ENCODE data around the gene EIF4A3. TPM values are rescaled to one million over a fixed set of nuclear protein-coding genes. Genes with fewer than 3 reads are reported as not detected.

EIF4A3 gene
- total RNA-seq, 2 experiments from 2014 or later, result 259 to 313 TPM

- Histone ChIP-seq H2AFZ (ENCODE audit: low read length) (no peak within 1 kb of the TSS), H3K4me1 (ENCODE audit: insufficient read depth, low read length, poor library complexity, severe bottlenecking) (no peaks in the 10 kb centered on the region), H3K4me3 (ENCODE audit: low read depth, low read length, poor library complexity, severe bottlenecking) (no peak within 1 kb of the TSS), H3K27ac (ENCODE audit: low read depth, low read length, poor library complexity, severe bottlenecking) (no peak within 1 kb of the TSS), H4K20me1 (ENCODE audit: insufficient read depth, low read length) (no peaks in the 10 kb centered on the region), H3K79me2 (ENCODE audit: insufficient read depth, low read depth, low read length) (no peaks in the 10 kb centered on the region), H3K9me2 (ENCODE audit: insufficient read depth, low read length) (no peaks in the 10 kb centered on the region), H3K36me3 (ENCODE audit: insufficient read depth, low read length) (no peaks in the 10 kb centered on the region), H3K4me2 (ENCODE audit: low read length) (no peak within 1 kb of the TSS), H3K9me3 (ENCODE audit: low read length) (no peaks in the 10 kb centered on the region)
- CTCF ChIA-PET (ENCODE audit: unreplicated experiment), result no interaction called here
- DNase-seq (ENCODE audit: low spot score), result no peak
- no peak for TF ChIP-seq EZH2phosphoT487 (IDR thresholded peaks at IDR 0.05; ENCODE audit: borderline replicate concordance, low read depth, low read length)
- TF ChIP-seq, protein P1, sequence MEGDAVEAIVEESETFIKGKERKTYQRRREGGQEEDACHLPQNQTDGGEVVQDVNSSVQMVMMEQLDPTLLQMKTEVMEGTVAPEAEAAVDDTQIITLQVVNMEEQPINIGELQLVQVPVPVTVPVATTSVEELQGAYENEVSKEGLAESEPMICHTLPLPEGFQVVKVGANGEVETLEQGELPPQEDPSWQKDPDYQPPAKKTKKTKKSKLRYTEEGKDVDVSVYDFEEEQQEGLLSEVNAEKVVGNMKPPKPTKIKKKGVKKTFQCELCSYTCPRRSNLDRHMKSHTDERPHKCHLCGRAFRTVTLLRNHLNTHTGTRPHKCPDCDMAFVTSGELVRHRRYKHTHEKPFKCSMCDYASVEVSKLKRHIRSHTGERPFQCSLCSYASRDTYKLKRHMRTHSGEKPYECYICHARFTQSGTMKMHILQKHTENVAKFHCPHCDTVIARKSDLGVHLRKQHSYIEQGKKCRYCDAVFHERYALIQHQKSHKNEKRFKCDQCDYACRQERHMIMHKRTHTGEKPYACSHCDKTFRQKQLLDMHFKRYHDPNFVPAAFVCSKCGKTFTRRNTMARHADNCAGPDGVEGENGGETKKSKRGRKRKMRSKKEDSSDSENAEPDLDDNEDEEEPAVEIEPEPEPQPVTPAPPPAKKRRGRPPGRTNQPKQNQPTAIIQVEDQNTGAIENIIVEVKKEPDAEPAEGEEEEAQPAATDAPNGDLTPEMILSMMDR (conservative IDR thresholded peaks at IDR 0.05; ENCODE audit: low read length), result no peak
- BruUV-seq (replicated peaks), result no TSS peak
- intact Hi-C loops (cut with micrococcal nuclease; ENCODE audit: unreplicated experiment), result no loop called here
- POLR2A ChIA-PET, result no interaction called here
These were observed 23.0 kb upstream of the EIF4A3 start, which contains the start of gene CARD14 for GRCh38 chr17:80169784-80170500. TSS of gene CARD14 (plus strand) at chr17:80170030. CDS start at chr17:80181439, 11,409 bp downstream.

GRCh38 chr17:80169107-80169506, 22.2 kb upstream of the EIF4A3 start:
- intact Hi-C loops (cut with micrococcal nuclease; ENCODE audit: unreplicated experiment), result no loop called here
- DNase-seq (ENCODE audit: low spot score), result no peak
- ChIA-PET POLR2A (no interaction called here), CTCF (ENCODE audit: unreplicated experiment) (no interaction called here)
- Histone ChIP-seq H4K20me1 (ENCODE audit: insufficient read depth, low read length) (no peaks in the 10 kb centered on the region), H3K36me3 (ENCODE audit: insufficient read depth, low read length) (no peaks in the 10 kb centered on the region), H3K79me2 (ENCODE audit: insufficient read depth, low read depth, low read length) (no peaks in the 10 kb centered on the region), H3K4me2 (ENCODE audit: low read length) (no peak overlapping the region), H3K4me3 (ENCODE audit: low read depth, low read length, poor library complexity, severe bottlenecking) (no peak overlapping the region), H3K9me3 (ENCODE audit: low read length) (no peaks in the 10 kb centered on the region), H2AFZ (ENCODE audit: low read length) (no peak overlapping the region), H3K4me1 (ENCODE audit: insufficient read depth, low read length, poor library complexity, severe bottlenecking) (no peaks in the 10 kb centered on the region), H3K9me2 (ENCODE audit: insufficient read depth, low read length) (no peaks in the 10 kb centered on the region), H3K27ac (ENCODE audit: low read depth, low read length, poor library complexity, severe bottlenecking) (no peak overlapping the region)
- BruUV-seq (replicated peaks), result no TSS peak
- no peak for TF ChIP-seq EZH2phosphoT487 (IDR thresholded peaks at IDR 0.05; ENCODE audit: borderline replicate concordance, low read depth, low read length)
- TF ChIP-seq, protein P1 (conservative IDR thresholded peaks at IDR 0.05; ENCODE audit: low read length), result no peak

DNA sequence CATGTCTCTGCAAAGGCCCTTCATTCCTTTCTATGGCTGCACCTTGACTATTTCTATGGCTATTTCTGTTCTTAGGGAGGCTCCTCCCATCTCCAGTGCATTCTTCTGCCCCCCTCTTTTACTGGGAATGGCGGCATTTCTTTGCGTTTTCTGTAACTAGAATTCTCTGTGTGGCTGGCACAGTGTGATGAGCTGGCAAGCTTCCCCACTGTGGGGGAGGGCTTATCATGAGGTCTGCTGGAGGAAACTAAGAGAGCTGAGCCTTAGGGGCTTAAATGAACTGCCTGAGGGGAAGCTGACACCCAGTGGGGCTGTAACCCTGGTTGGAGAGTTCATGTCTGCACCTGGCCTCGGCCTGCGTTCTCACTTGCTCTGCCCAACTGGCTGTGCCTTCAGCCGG, 21.4 kb upstream of the EIF4A3 start:
- H3K9me2 ChIP-seq (ENCODE audit: insufficient read depth, low read length), result no peaks in the 10 kb centered on the region
- H4K20me1 ChIP-seq (ENCODE audit: insufficient read depth, low read length), result no peaks in the 10 kb centered on the region
- no peaks in the 10 kb centered on the region for H3K79me2 ChIP-seq (ENCODE audit: insufficient read depth, low read depth, low read length)
- no TSS peak for BruUV-seq (replicated peaks)
- ChIA-PET POLR2A (no interaction called here), CTCF (ENCODE audit: unreplicated experiment) (no interaction called here)
- H2AFZ ChIP-seq (ENCODE audit: low read length), result no peak overlapping the region
- no peaks in the 10 kb centered on the region for H3K4me1 ChIP-seq (ENCODE audit: insufficient read depth, low read length, poor library complexity, severe bottlenecking)
- no peak for TF ChIP-seq EZH2phosphoT487 (IDR thresholded peaks at IDR 0.05; ENCODE audit: borderline replicate concordance, low read depth, low read length)
- TF ChIP-seq, protein P1 (conservative IDR thresholded peaks at IDR 0.05; ENCODE audit: low read length), result no peak
- no peak overlapping the region for H3K4me2 ChIP-seq (ENCODE audit: low read length)
- no peaks in the 10 kb centered on the region for H3K36me3 ChIP-seq (ENCODE audit: insufficient read depth, low read length)
- intact Hi-C loops (cut with micrococcal nuclease; ENCODE audit: unreplicated experiment), result no loop called here
- no peak overlapping the region for H3K27ac ChIP-seq (ENCODE audit: low read depth, low read length, poor library complexity, severe bottlenecking)
- DNase-seq (ENCODE audit: low spot score), result no peak
- no peaks in the 10 kb centered on the region for H3K9me3 ChIP-seq (ENCODE audit: low read length)
- H3K4me3 ChIP-seq (ENCODE audit: low read depth, low read length, poor library complexity, severe bottlenecking), result no peak overlapping the region
